GM19240 (cell line): ENCODE results near the gene TSGA10.
"Not testable (repeated sequence)": the region's sequence is repeated elsewhere in the genome, so short reads cannot be mapped to it uniquely, and the experiment has no call there.

Experiments used
- DNase-seq: peaks from one replicate; pipeline ENCODE4 v3.0.0; 2011; ENCODE audit warnings: low spot score; ENCODE audit not compliant: insufficient read length

Gene TSGA10

DNA sequence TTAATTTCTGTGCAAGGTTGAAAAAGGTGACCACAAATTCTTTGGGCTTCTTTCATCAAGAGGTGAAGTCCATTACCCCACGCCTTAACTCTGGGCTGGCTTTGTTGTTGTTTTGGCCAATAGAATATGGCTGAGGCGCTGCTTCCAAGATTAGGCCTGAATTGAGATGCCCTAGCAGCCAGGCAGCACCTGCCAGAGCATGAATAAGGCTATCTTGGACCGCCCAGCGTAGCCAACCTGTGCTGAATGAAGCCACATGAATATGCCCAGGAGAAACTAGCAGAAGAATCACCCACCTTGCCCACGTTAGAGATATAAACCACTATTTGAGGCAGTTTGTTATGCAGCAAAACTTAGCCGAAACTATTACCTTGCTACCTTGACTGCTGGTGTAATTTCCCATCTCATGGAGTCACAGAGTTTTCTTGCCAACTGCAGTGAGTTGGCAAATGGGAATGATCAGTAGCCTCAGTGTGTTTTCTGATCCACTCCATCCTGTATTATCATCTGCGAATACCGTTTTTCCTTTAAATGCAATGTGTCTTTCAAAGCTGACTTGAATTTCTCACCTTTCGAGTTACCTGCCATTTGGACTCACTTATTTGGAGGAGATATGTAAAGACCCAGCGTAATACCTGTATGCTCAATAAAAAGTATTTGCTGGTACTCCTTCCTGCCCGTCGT, 679 bp downstream of the TSGA10 start:
- DNase-seq: no peak

DNA sequence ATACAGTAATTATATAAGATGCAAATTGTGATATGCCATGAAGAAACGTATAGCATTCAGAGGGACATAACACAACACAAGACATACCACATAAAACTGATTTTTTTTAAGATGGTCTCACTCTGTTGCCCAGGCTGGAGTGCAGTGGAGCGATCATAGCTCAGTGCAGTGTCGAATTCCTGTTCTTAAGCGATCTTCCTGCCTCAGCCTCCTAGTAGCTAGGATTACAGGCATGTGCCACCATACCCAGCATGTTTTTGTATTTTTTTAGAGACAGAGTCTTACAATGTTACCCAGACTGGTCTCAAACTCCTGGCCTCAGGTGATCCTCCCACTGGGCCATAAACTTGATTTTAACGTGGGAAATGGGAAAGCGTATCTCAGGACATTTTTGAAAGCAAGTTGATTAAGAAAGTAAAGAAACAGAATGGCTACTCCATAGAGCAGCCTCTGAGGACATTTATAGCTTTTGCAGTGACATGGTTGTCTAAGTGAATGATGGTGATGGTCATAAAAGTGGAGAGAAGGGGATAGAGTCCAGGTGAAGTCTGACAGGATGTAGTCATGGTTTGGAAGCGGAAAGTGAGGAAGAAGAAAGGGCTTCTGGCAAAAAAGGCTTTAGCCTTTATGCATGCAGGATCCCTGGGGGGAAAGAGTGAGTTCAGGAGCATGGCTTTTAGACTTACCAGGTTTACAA, 2.4 kb downstream of the TSGA10 start:
- no peak for DNase-seq

DNA sequence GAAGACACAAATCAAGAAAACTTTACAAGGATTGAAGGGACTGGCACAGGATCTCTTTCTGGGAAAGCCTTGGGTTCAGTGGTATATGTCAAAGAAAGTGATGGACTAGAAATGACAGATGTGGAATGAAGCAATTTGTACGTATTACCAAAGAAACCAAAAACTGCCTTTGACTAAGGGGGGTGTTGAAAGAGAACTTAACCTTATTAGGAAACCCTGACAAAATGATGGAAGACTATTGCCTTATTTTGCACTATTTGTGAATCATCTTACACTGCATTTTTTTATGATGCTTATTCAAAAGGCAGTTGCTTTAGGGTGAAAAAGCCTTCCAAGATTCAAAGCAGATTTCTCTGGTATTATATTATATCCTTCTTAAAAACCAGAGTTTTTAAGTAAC, 4.0 kb downstream of the TSGA10 start:
- DNase-seq: no peak

DNA sequence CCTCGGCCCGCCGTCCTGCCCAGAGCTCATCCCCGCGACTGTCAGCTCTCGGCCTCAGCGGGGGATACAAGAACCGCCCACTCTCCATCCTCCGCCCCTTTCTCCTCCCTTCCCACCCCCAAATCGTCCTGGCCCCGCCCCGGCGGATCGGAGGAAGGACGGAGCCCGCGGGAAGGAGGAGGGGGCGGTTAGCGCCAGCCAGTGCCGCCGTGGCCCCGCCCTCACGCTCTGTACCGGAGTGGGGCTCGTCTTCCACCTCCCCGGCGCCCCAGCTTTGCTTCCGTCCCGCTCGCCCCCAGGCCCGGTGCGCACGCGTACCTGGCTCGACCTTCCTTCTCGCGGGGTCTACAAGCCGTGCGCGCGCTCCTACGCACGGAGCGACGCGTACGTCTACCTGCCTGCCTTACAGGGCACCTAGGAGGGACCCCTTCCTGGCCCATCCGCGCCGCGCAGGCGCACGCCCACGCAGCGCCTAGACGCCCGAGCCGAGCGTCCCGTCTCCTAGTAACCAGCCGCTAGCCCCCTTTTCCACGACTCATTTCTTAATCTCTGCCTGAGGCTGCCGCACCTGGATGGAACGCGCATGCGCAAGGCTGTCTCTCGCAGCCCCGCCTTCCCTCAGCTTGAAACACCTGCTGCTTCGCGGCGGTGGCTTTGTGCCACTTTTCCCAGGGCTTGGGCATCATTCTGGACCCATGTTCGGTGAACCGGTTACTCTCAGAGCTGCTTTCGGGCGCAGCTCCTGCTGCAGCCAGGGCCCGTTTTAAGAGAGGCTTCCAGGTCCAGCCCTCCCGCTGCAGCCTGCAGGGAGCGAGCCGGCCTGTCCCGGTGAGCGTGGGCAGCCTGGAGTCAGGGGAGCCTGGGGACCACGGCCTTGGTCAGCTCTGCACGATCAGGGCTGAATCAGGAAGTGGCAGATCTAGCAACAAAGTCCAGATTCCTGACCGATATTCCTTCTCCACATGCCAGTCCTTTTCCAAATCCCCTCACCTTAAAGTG, 13.3 kb downstream of the TSGA10 start, which contains the start of gene C2orf15:
Gene C2orf15, plus strand, starts transcription at position 598 of the 999 bp plus-strand sequence. CDS start 8,852 bp downstream, outside the sequence.
- DNase-seq: peak; percentile 48

DNA sequence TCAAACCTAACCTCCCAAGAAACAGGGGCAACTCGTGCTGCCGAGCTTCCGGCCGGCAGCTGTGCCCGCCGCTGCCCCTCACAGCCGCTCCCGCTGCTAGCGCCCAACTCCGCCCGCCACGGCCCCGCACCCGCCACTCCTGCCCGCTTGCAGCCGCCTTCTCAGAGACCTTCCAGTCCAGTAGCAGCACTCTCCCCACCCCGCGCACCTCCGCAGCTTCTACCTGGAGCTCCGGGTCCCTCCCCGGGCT, 14.0 kb downstream of the TSGA10 start:
- no peak for DNase-seq

DNA sequence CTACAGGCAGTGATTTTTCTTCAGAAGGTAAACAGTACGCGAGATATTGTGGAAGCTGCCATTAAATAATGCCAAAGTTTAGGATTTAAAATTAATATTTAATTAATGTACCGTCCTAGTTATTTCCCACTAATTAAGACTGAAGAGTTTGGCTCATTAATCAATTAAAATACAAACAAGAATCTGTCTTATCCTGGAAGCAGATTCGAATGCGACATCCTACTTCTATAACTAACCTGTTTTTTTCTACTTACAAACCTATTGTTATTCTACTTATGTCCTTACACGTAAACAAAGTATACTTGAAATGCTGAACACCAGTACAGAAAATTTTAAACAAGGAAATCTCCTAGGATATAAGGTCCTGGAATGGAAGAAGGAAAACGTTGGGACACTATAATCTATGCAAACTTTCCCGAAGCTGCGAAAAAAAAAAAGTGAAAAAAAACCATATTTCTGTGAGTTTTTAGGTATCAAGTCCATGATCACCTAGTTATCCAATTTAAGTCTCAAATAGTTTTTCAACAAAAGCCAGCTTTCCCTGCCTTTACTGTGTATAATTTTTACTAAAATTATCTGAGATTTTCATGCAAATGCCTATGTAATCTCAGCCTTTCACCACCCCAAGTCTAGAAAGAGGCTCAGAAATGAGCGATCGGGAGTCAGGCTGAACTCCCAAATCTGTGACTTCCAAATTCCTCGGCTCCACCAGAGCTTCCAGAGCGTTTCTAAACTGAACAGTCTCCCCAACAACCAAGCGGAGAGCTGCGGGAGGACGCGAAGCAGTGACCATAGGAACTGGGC, 14.5 kb downstream of the TSGA10 start:
- no peak for DNase-seq

DNA sequence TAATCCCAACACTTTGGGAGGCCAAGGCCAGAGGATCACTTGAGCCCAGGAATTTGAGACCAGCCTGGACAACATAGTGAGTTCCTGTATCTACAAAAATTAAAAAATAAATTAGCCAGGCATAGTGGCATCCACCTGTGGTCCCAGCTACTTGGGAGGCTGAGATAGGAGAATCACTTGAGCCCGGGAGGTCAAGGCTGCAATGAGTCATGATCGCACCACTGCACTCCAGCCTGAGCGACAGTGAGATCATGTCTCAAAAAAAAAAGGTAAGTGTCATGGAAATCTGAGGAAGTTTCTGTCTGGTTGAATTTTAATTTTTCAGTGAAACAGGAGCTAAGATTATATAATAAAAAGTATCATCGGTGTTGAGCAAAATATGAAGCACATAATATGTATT, 15.7 kb downstream of the TSGA10 start:
- no peak for DNase-seq

DNA sequence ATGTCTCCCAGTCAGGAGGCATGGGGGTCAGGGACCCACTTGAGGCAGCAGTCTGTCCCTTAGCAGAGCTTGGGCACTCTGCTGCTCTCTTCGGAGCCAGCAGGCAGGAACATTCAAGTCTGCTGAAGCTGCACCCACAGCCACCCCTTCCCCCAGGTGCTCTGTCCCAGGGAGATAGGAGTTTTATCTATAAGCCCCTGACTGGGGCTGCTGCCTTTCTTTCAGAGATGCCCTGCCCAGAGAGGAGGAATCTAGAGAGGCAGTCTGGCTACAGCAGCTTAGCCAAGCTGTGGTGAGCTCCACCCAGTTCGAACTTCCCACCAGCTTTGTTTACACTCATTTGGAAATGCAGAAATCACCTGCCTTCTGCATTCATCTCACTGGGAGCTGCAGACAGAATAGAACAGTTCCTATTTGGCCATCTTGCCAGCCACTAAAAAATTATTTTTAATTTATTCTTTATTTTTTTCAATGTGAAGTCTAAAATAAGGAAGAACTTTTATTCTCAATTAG, 19.6 kb downstream of the TSGA10 start:
- DNase-seq: not testable (repeated sequence)

DNA sequence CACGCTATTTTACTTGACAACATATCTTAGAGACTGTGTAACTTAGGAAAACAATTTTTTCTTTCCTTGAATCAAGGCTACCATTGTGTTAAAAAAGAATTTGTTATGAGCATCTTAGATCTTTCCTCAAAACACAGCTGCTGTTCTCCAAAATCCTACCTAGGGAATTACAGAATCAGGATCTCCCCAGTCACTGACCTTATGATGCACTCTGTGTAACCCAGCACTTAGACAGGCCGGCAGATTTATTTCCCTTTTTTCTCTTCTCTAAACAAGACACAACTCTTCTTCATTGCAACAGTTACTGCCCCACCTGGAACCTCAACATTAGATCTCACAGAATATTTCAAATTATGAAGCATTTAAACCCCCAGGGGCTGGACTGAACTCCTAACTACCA, 26.8 kb downstream of the TSGA10 start:
- no peak for DNase-seq

DNA sequence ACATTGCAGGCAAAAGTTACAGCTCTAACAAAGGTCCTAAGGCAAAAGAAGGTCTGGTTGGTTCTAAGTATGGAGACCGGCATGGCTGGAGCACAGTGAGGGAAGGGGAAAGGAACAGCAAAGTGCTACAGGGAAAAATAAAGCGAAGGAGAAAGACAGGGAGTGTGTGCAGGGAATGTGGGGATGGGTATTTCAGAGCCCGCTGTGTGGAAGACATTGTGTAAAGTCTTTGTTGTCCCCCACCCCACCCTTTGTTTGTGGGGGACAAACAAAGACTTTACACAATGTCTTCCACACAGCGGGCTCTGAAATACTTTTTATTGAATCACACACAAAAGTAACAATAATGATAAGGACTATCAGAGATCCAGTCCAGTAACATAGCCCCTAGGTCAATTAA, 42.1 kb downstream of the TSGA10 start:
- DNase-seq: no peak

DNA sequence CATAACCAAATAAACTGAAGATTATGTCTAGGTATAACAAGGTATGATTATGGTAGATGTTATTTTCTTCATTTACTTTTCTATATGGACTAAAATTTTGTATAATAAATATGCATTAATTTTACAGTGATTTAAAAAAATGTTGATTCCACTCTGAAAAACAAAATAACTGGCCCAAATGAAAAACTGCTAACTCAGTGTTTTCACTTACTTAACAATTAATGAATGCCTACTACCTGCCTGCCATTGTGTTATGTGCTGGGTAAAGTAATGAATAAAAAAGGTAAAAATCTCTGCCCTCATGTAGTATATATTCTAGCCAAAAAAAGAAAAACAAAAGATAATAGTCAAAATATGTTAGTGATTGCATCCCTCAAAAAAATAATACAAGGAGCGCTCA, 42.8 kb downstream of the TSGA10 start:
- DNase-seq: no peak

DNA sequence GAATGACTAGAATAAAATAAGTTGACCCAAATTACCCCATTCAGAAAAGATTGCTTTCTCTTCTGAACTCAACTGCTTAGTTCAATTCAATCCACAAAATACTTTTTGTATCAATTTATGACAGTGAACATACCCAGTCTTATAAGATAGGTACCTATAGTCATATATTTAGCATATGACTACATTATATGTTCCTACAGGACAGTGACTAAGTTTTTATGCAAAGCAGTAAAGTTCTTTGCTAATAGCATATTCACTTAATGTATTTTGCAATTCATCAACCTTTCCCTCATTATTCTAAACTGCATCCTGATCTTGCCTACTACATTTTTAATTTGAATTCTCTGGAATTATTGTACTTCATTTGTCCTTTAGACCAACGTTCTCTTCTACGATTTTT, 43.5 kb downstream of the TSGA10 start:
- DNase-seq: no peak

DNA sequence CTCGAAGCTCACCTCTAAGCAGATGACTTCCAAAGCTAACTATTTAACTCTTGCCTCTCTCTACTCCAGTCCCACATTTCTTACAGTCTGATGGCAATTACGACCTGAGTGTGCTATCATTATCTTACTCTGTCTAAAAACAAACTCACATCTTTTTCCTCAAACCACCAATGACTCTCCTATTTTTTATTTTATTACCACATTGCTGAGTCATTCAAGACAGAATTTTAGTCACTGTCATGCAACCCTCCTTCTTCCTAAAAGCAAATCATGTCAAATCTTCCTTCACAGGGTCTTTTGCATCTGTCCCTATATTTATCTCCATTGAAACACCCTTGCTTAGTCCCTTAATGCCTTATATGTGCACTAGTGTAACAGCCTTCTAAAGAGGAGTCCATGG, 47.8 kb downstream of the TSGA10 start:
- DNase-seq: no peak

DNA sequence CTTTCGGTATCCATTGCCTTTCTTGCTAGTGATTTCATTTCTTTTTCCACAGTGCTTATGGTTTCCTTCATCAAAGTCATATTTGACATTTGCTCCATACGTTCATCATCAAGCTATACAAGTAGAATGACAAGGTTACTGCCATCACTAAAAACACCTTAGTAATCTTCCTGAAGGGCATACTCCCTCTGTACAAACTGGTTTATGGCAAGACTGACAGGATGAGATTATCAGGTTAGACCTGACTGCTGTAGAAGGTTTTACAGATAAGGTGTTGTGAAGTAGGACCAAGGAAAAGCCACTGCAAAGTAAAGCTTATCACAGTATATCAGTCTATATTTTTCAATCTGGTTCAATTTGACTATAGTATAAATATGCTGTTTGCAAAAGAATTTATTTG, 50.7 kb downstream of the TSGA10 start:
- DNase-seq: no peak

DNA sequence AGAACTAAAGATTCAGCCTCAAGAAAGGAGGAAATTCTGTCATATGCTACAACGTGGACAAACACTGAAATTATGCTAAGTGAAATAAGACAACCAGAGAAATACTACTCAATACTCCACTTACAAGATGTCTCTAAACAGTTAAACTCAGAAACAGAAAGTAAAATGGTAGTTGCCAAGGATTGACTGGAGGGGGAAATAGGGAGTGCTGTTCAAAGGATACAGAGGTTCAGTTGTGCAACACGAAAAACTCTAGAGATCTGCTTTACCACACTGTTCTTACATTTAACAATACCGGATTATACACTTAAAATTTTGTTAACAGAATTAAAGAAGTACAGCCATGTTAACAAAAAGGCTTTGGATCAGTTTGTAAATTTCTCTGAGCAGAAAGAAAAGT, 53.0 kb downstream of the TSGA10 start:
- no peak for DNase-seq

DNA sequence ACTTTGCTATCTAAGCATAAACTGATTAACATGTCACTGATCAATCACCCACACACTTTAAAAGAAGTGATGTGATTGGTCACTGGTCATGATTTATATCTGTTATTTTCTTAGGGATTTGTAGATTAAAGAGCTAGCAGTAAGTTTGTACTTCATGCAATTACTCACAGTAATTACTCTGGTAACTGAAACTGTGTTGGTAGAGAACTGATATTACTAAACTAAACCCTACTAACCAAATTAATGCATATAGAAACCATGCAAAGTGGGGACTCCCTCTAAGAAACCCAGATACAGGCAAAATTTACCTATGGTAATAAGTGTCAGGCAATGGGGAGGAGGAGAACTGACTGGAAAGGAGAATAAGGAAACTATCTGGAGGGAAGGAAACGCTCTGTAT, 58.0 kb downstream of the TSGA10 start:
- DNase-seq: no peak

DNA sequence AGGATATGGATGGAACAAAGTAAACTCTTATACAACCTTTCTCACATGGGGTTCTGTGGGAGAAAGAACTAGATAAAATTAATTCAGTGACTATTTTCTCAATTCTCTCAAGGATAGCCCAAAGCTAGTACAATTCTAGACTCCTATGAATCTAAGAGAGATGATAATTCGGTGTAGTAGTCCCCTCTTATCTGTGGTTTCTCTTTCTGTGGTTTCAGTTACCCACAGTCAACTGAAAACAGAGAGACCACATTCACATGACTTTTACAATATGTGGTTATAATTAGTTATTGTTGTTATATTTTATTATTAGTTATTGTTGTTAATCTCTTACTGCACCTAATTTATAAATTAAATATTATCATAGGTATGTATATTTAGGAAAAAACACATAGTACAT, 66.7 kb downstream of the TSGA10 start:
- DNase-seq: no peak

DNA sequence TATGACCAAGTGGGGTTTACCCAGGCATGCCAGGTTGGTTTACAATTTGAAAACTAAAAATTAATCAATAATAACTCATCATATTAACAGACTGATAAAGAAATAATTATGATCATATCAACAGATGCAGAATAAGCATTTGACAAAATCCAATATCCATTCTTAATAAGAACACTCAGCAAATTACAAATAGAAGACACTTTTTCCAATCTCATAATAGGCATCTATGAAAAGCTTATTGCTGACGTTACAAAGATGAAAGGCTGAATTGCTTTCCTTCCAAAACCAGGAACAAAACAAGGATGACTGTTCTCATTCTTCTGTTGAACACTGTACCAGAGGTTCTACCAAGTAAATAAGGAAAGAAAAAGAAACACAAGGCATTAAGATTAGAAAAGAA, 68.4 kb downstream of the TSGA10 start:
- DNase-seq: no peak

DNA sequence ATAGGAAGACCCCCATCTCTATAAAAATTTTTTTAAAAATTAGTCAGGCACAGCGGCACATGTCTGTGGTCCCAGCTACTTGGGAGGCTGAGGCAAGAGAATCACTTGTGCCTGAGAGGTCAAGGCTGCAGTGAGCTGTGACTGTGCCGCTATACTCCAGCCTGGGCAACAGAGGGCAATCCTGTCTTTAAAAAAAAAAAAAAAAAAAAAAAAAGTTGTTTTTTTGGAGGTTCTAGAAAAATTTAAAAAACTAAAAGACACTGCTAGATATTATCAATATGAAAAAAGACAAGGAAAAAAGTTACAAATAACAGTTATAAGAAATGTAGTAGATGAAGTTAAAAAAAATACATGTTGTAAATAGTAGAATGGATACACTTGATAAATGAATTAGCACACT, 69.3 kb downstream of the TSGA10 start:
- DNase-seq: no peak

DNA sequence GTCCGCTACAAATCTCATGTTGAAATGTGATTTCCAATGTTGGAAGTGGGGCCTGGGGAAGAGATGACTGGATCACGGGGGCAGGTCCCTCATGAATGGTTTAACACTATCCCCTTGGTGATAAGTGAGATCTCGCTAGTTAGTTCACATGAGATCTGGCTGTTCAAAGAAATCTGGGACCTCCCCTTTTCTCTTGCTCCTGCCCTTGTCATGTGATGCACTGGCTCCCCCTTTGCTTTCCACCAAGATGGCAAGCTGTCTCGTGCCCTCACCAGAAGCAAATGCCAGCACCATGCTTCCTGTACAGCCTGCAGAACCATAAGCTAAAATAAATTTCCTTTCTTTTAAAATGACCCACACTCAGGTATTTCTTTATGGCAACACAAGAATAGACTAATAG, 70.5 kb downstream of the TSGA10 start:
- DNase-seq: no peak

DNA sequence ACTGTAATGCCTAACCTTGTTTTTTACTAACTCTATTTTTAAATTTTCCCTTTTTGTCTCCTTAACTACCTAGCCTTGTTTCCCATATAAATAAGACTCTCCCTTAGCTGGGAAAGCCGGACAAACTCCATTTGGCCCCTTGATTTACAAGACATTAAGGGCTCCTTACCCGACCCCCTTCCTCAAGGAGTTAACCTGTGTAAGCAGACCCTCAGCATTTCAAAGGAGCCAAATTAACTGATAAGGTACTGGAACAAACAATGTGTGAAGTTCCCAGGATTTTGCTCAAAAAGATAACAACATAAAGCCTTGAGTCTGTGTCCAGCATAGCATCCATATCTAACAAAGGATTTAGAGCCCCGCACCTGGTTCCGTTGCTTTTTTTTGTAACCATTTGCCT, 72.9 kb downstream of the TSGA10 start:
- DNase-seq: no peak
